Activated CD8-positive, alpha-beta T cell treated with anti-CD3 and anti-CD28 coated beads, Interleukin-2, amount 10 ng/mL, durations not matched to agents 7 days and 5 days (primary cell): ENCODE results near the gene PODN. TPM values are rescaled to one million over a fixed set of nuclear protein-coding genes. Genes with fewer than 3 reads are reported as not detected.

Source experiments
- ATAC-seq: fragments of 150-1000 bp; cut with Tn5 transposase; one replicate; pipeline ENCODE4 v1.10.0; 2021; ENCODE audit warnings: moderate library complexity
- CTCF ChIA-PET: fragments of 350-600 bp; sonication (Branson Sonifier 250); formaldehyde crosslinking; loops from one replicate; lab custom pipeline; 2021; ENCODE audit warnings: antibody characterized with exemption; lab: Charles Lee
- POLR2A ChIA-PET: fragments of 350-600 bp; sonication (Branson Sonifier 250); formaldehyde crosslinking; loops from one replicate; lab custom pipeline; 2021; ENCODE audit warnings: antibody characterized with exemption; lab: Charles Lee
- DNase-seq: peaks from one replicate; pipeline ENCODE4 v3.0.0-alpha.2; 2020
- H3K27ac Mint-ChIP-seq: one replicate; pipeline ENCODE4 v1.8.0; 2021; ENCODE audit warnings: mild to moderate bottlenecking, mixed read lengths
- H3K27me3 Mint-ChIP-seq: one replicate; pipeline ENCODE4 v1.8.0; 2021; ENCODE audit warnings: low read depth, mixed read lengths
- H3K36me3 Mint-ChIP-seq: one replicate; pipeline ENCODE4 v1.8.0; 2021; ENCODE audit warnings: low read depth, mixed read lengths
- H3K4me1 Mint-ChIP-seq: one replicate; pipeline ENCODE4 v1.8.0; 2021; ENCODE audit warnings: low read depth, mixed read lengths
- H3K4me3 Mint-ChIP-seq: one replicate; pipeline ENCODE4 v1.8.0; 2021; ENCODE audit warnings: mild to moderate bottlenecking, mixed read lengths
- H3K9me3 Mint-ChIP-seq: one replicate; pipeline ENCODE4 v1.8.0; 2022; ENCODE audit warnings: mixed read lengths; ENCODE audit not compliant: insufficient read depth
- total RNA-seq, 2 experiments: library from RNA; stranded (reverse); gene quantifications; one replicate each; pipeline ENCODE4 v1.2.3, GENCODE V29; 2021

The PODN gene
- total RNA-seq, 2 experiments from 2014 or later: not detected

DNA sequence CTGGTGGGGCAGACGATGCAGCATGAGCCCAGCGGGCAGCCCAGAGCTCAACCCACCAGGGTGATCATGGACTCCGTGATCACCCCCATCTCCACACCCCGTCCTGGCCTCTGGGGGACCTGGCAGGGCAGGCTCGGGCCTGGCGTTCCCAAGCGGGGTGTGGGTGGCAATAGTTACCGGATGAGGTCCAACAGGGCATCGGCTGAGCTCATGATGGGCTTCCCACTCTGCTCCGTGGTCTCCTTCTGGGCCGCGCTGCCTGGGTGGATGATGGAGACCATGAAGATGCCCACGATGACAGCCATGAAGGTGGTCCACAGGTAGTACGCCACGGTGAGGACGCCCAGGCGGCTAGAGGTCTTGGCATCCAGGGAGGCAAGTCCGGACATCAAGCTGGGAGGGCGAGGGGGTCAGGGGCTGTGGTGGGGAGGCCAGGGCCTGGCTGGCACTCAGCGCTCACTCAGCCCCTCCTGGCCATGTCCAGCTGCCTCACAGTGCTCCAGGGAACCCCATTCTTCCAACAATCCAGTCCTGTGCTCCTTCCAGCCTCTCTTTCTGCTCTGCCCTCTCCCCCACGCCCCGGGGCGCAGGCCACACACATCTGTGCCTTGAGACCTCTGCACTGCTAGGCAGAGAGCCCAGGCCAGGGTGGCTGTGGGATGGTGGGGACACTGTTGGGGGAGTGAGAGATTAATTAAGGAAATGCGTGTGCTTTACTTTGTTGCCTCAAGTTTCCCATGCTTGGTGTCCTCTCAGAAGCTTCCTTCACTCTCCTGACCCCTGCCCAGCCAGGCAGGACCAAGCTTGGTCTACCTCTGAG lies 52.8 kb downstream of the PODN start:
- Mint-ChIP-seq H3K4me1 (no peaks in the 10 kb centered on the region), H3K4me3 (no peak overlapping the region), H3K27me3 (no peaks in the 10 kb centered on the region), H3K9me3 (no peaks in the 10 kb centered on the region), H3K36me3 (no peaks in the 10 kb centered on the region), H3K27ac (no peak overlapping the region)
- ChIA-PET POLR2A (no interaction called here), CTCF (no interaction called here)
- ATAC-seq (no peak), DNase-seq (no peak)

DNA sequence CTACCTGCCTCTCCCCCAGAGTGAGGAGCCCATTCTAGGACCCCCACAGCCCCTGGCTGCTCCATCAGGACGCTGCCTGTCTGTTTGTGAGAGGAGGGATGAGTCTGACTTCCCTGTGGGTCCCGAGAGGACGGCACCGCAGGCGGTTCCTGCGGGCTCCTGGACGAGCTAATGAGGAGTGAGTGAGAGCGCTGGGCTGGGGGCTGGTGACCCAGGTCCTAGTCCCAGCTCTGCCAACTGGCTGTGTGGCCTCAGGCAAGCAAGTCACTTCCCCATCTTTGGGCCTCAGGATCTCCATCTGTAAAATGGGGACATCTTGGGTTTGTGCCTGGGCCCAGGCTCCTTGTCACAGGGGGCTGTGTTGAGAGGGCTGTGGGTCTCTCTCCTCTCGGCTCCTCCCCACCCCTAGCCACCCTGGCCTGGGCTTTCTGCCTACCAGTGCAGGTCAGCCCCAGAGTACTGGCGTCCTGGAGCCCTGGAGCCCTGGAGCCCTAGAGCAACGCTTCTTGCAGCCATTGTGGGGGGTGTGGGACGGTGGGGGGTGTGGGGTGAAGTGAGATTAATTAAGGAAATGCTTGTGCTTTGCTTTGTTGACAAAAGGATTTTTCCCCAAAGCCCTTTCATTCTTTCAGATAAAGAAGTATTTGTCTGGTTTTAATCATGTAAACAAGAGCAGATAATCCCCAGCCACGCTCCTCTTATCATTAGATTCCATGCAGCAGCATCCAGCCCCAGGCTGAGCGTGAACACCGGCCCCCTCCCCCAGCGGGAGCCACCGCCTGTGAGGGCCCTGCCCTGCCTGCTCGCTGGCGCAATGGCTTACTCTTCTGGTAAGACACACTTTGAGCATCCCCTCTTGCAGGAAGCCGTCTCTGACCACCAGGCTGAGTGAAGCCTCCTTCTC lies 53.6 kb downstream of the PODN start:
- H3K27me3 Mint-ChIP-seq: no peaks in the 10 kb centered on the region
- no peaks in the 10 kb centered on the region for H3K4me1 Mint-ChIP-seq
- POLR2A ChIA-PET: no interaction called here
- CTCF ChIA-PET: no interaction called here
- no peak overlapping the region for H3K4me3 Mint-ChIP-seq
- no peaks in the 10 kb centered on the region for H3K36me3 Mint-ChIP-seq
- DNase-seq (no peak), ATAC-seq (no peak)
- no peaks in the 10 kb centered on the region for H3K9me3 Mint-ChIP-seq
- H3K27ac Mint-ChIP-seq: no peak overlapping the region

DNA sequence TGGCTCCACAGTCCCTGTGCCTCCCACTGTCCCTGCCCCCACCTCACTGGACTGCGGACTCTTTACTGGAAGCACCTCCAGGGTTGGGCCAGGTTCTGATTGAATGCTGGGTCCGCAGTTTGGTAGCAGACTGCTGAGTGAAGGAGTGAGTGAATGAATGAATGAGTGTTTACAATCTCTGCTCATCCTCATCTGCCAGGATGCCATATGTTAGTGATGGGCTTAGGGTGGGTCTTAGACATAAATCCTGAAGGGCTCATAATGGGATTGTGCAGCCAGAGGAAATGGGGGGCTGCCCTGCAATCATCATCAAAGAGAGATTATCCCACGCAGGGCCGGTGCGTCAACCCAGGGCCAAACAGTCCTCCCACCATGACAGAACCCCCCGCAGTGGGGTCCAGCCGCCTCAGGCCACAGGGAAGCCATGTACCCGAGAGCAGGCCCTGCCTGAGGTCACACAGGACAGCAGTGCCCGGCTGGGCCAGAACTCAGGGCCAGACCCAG lies 54.3 kb downstream of the PODN start:
- Mint-ChIP-seq H3K9me3 (no peaks in the 10 kb centered on the region), H3K4me3 (no peak overlapping the region), H3K36me3 (no peaks in the 10 kb centered on the region), H3K4me1 (no peaks in the 10 kb centered on the region), H3K27ac (no peak overlapping the region), H3K27me3 (no peaks in the 10 kb centered on the region)
- DNase-seq: no peak
- POLR2A ChIA-PET: no interaction called here
- CTCF ChIA-PET: no interaction called here
- no peak for ATAC-seq

DNA sequence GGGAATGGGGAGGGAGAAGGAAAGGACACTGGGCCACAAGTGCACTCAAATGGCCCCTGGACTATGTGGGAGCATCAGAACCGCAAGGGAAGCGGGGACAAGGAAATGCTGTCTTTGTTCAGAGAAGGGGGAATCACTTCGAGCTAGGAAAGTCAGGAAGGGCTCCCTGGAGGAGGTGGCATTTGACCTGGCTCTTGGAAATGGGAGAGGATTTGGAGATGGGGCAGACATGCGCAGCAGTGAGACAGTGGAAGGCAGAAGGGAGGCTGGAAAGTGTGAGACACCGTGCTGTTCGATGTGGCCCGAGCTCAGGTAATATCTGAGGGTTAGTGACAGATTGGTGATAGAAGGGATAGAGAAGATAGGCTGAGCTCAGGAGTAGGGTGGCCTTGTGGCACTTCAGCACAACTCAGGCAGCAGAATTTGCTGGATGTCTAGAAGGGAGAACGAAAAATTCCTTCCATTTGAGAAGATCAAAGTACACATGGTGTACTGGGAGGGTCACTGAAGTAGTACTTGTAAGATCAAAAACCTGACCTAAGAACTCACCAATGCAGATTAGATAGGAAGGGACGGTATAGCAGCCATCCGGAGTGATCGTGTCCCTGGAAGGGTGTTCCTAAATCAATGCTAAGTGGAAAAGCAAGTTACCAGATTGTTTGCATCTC lies 55.1 kb downstream of the PODN start:
- no peaks in the 10 kb centered on the region for H3K27me3 Mint-ChIP-seq
- H3K4me1 Mint-ChIP-seq: no peaks in the 10 kb centered on the region
- DNase-seq: no peak
- no peak for ATAC-seq
- H3K4me3 Mint-ChIP-seq: no peak overlapping the region
- no peaks in the 10 kb centered on the region for H3K9me3 Mint-ChIP-seq
- CTCF ChIA-PET: no interaction called here
- POLR2A ChIA-PET: interaction anchor here (0.5 kb wide), 1 partner anchor 981 kb away, joined by 3 read pairs; no protein-coding TSS in a partner anchor
- H3K27ac Mint-ChIP-seq: no peak overlapping the region
- H3K36me3 Mint-ChIP-seq: no peaks in the 10 kb centered on the region

DNA sequence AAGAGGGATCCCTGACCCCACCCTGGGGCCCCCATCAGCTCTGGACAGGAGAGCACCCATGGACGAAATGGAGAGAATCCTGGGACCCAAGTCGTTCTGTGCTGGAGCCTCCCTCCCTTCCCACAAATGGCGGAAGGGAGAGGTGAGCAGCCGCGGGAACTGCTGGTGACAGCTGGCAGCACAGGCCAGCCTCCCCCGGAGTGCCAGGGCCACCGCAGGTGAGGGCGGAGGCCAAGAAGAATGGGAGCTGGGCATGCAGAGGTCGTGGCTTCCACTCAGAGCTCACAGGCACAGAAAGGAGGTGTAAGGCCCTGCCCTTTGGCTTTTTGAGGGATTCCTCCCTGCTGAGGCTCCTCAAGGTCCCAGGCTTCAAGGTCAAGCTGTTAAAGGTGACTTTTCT lies 55.8 kb downstream of the PODN start:
- no peak for ATAC-seq
- Mint-ChIP-seq H3K36me3 (no peaks in the 10 kb centered on the region), H3K4me1 (no peaks in the 10 kb centered on the region), H3K4me3 (no peak overlapping the region), H3K27me3 (no peaks in the 10 kb centered on the region), H3K27ac (no peak overlapping the region), H3K9me3 (no peaks in the 10 kb centered on the region)
- ChIA-PET CTCF (no interaction called here), POLR2A (interaction anchor here (0.5 kb wide), 1 partner anchor 67 kb away, joined by 3 read pairs; no protein-coding TSS in a partner anchor)
- no peak for DNase-seq

DNA sequence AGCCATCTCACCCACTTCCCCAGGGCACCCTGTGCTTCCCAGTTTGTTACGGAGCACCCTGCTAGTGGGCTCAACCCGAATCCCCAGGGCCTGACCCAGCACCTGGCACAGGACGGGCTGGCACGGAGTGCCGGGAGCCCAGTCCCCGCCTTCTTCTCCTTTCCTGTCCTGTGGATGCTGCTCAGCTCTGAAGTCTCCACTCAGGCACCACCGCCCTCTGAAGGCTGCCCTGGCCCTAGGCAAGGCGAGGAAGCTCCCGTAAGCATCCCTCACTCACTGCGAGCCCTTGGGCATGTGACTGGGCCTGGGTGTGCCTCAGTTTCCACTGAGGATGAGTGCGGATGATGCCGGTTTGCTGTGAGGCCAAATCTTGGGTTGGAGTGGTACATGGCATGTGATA lies 58.6 kb downstream of the PODN start:
- no peaks in the 10 kb centered on the region for H3K27me3 Mint-ChIP-seq
- ChIA-PET POLR2A (no interaction called here), CTCF (no interaction called here)
- no peaks in the 10 kb centered on the region for H3K9me3 Mint-ChIP-seq
- no peak overlapping the region for H3K27ac Mint-ChIP-seq
- no peaks in the 10 kb centered on the region for H3K4me1 Mint-ChIP-seq
- ATAC-seq: no peak
- H3K4me3 Mint-ChIP-seq: no peak overlapping the region
- no peak for DNase-seq
- no peaks in the 10 kb centered on the region for H3K36me3 Mint-ChIP-seq

DNA sequence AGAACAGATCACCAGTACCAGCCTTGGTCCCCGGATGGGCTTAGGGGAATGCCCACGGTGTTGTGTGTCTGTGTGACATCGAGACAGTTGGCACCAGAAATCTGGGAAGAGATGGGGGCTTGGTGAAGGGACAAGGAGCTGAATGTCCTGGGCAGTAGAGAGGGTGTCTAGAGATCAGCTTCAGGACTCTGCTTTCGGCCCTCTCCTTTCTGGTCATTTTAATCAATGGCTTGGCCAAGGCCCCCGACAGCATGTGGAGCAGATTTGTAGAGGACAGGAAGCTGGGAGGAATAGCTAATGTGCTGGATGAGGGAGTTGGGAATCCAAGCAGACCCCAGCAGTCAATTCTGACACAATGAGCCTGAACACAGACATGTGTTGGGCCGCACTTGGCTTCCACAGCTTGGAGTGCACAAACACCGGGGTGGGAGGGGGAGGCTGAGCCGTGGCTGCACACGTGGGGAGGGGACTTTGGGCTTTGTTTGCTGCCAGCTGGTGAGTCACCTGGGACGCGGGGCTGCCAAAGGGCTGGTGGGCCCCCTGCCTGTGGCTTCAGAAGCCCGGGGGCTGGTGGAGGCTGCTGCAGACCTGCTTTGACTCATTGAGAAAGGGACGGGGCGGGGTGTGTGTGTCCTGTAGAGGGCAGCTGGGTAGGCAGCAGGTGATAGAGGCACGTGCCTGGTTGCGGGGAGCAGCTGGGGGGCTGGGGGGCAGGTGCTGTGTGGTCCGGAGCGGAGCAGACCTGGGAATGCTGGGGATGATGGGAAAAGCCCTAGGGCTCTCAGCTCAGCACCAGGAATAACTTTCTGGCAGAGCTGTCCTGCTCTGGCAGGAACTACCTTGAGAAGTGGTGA lies 59.5 kb downstream of the PODN start:
- no peak overlapping the region for H3K4me3 Mint-ChIP-seq
- POLR2A ChIA-PET: no interaction called here
- no peaks in the 10 kb centered on the region for H3K36me3 Mint-ChIP-seq
- DNase-seq (no peak), ATAC-seq (no peak)
- H3K4me1 Mint-ChIP-seq: no peaks in the 10 kb centered on the region
- H3K9me3 Mint-ChIP-seq: no peaks in the 10 kb centered on the region
- no peak overlapping the region for H3K27ac Mint-ChIP-seq
- CTCF ChIA-PET: interaction anchor here (1.2 kb wide), 1 partner anchor 10 kb away, joined by 3 read pairs; no protein-coding TSS in a partner anchor
- no peaks in the 10 kb centered on the region for H3K27me3 Mint-ChIP-seq

DNA sequence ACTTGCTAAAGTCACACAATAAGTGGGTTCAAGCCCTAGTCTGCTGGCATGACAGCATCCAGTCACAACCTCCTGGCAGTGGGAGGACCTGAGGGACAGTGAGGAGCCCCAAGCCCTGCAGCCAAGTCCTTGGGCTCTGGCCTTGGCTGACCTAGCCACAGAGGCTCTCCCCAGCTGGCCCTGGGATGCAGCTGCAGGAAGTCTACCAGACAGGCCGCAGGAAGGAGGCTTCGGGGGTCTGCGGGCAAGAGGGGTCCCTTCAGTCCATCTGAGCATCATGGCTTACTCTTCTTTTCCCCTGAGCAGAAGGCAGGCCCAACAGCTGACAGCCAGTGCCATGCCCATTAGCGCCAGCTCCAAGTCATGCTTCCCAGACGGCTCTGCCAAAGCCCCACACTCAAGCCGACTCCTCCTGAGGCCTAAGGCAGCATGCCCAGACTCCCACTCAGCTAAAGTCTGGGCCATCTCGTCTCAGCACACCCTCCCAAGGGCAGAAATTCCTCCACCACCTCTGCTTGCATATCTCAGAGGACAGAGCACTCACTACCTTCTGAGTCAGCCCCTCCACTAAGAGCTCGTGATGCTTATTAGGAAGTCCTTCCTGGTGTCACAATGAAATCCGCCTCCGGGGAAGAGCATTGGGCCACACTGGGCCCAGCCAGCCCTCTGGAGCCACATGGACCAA lies 60.3 kb downstream of the PODN start:
- no peak overlapping the region for H3K27ac Mint-ChIP-seq
- CTCF ChIA-PET: interaction anchor here (1.2 kb wide), 1 partner anchor 10 kb away, joined by 3 read pairs; no protein-coding TSS in a partner anchor
- H3K9me3 Mint-ChIP-seq: no peaks in the 10 kb centered on the region
- H3K4me3 Mint-ChIP-seq: no peak overlapping the region
- peaks cover 4% of the 10 kb centered on the region for H3K4me1 Mint-ChIP-seq
- POLR2A ChIA-PET: no interaction called here
- H3K36me3 Mint-ChIP-seq: no peaks in the 10 kb centered on the region
- ATAC-seq: no peak
- no peaks in the 10 kb centered on the region for H3K27me3 Mint-ChIP-seq
- no peak for DNase-seq

DNA sequence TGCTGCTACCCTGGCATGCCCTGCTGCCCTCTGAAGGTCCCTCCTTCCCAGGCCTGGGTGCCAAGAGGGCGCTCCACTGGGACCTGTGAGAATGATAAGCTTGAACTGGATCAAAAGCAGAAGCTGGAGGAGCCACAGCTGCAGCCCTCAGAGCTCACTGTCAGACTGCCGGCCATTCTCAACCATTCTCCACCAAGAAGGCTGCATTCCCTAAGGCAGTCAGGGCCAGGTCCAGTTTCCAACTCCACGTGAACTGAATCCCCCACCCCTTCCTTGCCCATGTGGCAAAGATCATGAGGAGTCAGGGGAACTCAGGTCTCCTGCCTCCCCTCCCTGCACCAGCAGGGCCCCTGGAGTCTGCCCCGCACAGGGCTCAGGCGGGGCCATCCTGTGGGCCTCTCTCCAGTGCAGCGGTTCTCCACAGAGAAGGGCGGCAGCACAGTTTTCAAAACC lies 61.0 kb downstream of the PODN start:
- ATAC-seq: no peak
- Mint-ChIP-seq H3K9me3 (no peaks in the 10 kb centered on the region), H3K36me3 (no peaks in the 10 kb centered on the region), H3K4me3 (no peak overlapping the region), H3K27me3 (no peaks in the 10 kb centered on the region), H3K27ac (no peak overlapping the region), H3K4me1 (peaks cover 8% of the 10 kb centered on the region)
- POLR2A ChIA-PET: no interaction called here
- DNase-seq: no peak
- CTCF ChIA-PET: no interaction called here

DNA sequence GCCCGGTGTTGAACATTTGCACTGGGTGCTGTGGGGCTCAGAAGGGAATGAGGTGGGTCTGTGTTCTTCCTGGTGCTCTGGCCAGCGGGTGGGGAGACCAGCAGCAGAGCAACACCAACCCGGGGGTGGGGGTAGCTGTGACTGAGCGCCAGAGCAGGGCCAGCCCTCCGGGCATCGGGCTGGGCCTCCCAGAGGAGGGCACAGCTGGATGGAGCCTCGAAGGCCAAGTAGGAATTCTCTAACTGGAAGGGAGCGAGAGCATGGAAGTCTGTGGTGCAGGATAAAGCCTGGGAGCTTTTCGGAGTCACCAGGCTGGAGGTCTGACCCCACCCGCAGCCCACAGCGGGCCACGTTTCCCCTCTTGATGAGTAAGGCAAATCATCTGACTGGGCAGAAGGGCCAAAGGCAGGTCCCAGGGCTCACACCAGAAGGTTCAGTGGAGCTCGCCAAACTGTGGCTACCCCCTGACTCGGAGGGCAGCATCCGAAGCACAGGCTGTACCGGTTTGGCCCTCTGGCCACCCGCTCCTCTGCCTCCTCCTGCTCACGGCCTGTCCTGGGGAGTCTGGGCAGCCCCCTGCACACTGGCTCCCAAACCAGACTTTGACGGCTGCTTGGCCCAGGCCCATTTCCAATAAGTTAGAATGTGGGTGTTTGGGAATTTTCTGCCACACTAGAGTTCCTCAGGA lies 61.6 kb downstream of the PODN start:
- ChIA-PET POLR2A (no interaction called here), CTCF (no interaction called here)
- Mint-ChIP-seq H3K27ac (no peak overlapping the region), H3K4me1 (peaks cover 8% of the 10 kb centered on the region), H3K36me3 (no peaks in the 10 kb centered on the region), H3K27me3 (no peaks in the 10 kb centered on the region), H3K9me3 (no peaks in the 10 kb centered on the region), H3K4me3 (no peak overlapping the region)
- DNase-seq: no peak
- no peak for ATAC-seq
